Measurements from ENCODE around the gene DENND1A.
"Not testable (repeated sequence)": the region's sequence is repeated elsewhere in the genome, so short reads cannot be mapped to it uniquely, and the experiment has no call there.

DNA sequence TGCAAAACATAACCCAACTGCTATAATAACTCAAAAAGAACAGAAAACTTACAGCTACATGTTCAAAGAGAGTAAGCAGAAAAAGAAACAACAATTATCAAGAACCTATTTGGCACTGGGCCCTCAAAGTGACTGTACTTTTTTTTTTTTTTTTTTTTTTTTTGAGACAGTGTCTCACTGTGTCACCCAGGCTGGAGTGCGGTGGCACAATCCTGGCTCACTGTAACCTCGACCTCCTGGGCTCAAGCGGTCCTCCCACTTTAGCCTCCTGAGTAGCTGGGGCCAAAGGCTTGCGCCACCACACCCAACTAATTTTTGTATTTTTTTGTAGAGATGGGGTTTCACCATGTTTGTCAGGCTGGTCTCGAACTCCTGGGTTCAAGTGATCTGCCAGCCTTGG is 114.1 kb downstream of the DENND1A start:
- TF ChIP-seq, protein P1, sequence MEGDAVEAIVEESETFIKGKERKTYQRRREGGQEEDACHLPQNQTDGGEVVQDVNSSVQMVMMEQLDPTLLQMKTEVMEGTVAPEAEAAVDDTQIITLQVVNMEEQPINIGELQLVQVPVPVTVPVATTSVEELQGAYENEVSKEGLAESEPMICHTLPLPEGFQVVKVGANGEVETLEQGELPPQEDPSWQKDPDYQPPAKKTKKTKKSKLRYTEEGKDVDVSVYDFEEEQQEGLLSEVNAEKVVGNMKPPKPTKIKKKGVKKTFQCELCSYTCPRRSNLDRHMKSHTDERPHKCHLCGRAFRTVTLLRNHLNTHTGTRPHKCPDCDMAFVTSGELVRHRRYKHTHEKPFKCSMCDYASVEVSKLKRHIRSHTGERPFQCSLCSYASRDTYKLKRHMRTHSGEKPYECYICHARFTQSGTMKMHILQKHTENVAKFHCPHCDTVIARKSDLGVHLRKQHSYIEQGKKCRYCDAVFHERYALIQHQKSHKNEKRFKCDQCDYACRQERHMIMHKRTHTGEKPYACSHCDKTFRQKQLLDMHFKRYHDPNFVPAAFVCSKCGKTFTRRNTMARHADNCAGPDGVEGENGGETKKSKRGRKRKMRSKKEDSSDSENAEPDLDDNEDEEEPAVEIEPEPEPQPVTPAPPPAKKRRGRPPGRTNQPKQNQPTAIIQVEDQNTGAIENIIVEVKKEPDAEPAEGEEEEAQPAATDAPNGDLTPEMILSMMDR (conservative IDR thresholded peaks at IDR 0.05; ENCODE audit: low read depth, low read length) = not testable (repeated sequence)
- not testable (repeated sequence) for TF ChIP-seq EZH2phosphoT487 (IDR thresholded peaks at IDR 0.05; ENCODE audit: borderline replicate concordance, low read length)

All from PC-3 (cell line).